Caki2 (cell line): ENCODE data around the gene PARM1. TPM values are rescaled to one million over a fixed set of nuclear protein-coding genes. Genes with fewer than 3 reads are reported as not detected.

Experiments used
- DNase-seq: peaks from one replicate; pipeline ENCODE4 v3.0.0-alpha.2; 2015; ENCODE audit warnings: low read depth
- in situ Hi-C: cut with HindIII; loops from 2 replicates; pipeline ENCODE4 v1.10.0; 2016; ENCODE audit warnings: low sequenced_read_pairs, low pct_unique_long_range_greater_than_20kb, mixed read lengths
- total RNA-seq: library from RNA; depleted of rRNA; stranded (reverse); fragments of >200 nt; shearing (Covaris generic); gene quantifications from 2 replicates; pipeline ENCODE4 v1.2.3, GENCODE V29; 2014; ENCODE audit warnings: low replicate concordance

Gene PARM1
- total RNA-seq, 1 experiment from 2014 or later, result 0.10 TPM

DNA sequence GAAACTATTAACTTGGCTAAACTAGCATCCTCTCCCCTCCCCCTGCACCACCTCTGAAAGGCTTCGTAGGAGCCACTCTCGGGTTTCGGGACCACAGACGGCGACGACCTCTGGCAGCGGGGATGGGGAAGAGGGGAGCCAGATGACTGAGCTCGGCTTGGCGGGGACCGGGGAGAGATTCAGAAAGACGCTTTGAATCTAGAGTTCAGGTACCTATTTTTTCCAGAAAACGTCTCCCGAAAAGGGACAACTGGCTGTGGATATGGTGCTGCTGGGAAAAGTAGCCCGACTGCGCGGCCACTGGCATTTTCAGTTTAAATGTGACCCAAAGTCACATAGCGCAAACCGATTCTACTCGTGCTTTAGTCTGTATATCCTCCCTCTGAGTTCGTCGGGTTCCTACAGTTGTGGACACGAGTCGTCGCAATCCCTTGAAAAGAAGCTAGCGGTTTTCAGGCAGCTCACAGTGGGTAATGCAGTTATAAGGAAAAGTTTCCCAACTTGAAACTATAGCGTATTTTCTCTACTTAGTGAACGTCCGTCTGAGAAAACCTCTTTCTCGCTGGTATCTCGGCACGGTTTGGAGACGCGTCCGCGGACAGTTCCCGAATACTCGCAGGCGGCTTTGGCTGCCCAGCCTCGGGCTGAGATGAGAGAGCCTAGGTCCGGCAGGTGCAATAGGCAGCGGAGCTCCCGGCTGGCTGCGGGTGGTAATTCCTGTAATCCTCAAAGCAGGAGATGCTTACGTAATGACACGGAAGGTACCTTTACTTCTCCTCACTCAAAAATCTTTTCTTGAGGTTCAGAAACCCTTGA, 1.3 kb downstream of the PARM1 start:
- peak; percentile 3 for DNase-seq
- in situ Hi-C loops, result no loop called here

DNA sequence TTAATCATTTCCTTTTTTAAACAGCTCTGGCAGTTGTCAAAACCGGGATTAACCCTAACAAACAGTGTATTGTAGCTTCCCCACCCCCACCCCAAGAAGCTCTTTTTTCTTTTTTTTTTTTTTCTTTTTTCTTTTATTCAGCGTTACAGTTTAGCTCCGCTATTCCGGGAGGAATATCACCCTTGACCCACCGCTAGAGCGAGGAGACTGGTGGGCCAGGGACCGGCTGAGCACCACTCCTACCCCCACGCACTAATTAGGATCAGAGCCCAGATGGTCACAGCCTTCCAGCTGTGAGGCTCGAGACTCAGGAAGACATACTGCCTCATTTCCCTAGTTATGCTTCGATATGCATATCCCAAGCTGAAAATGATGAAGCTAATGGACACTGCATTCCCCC, 2.0 kb downstream of the PARM1 start:
- DNase-seq, result no peak
- in situ Hi-C loops, result no loop called here

DNA sequence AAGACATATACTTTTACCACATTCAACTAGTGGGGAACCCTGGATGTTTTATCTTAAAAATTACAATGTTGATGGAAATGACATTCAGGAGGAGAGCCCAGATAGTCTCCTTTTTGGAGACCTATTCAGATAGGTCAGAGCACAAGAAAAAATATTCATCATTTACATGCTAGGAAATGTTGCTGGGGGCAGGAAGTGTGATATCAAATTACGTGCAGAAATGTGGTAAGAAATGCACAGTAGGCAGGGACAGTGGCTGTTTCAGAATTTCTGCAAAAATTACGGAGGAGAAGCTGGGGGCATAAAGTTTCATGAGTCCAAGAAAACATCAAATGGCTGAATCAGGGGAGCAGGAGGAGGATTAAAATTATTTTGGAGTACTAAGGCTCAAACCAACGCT, 8.2 kb downstream of the PARM1 start:
- in situ Hi-C loops, result no loop called here
- no peak for DNase-seq

DNA sequence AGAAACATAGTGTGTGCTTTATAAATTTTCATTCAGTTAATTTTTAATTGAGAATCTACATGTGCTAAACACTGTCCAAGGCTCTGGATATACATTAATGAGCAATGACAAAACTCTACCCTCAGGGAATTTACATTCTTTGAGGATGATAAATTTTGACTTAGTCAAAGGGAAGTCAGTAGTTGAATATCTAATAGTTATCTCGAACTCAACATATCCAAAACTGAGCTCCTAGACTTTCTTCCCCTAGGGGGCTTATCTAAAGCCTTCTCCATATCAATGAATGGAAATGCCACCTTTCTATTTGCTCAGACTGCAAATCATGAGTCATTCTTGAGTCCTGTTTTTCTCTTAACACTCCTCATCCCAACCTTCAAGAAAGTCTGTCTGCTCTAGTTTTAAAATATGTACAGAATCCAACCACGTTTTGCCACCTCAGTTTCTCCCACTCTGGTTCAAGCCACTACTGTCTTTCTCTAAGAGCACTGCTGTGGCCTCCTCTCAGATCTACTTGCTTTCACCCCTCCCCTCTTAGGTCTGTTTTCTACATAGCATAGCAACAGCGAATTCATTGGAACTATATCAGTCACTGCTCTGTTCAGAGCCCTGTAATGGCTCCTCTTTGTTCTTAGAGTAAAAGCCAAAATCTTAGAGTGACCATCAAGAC, 9.5 kb downstream of the PARM1 start:
- no peak for DNase-seq
- in situ Hi-C loops, result no loop called here

DNA sequence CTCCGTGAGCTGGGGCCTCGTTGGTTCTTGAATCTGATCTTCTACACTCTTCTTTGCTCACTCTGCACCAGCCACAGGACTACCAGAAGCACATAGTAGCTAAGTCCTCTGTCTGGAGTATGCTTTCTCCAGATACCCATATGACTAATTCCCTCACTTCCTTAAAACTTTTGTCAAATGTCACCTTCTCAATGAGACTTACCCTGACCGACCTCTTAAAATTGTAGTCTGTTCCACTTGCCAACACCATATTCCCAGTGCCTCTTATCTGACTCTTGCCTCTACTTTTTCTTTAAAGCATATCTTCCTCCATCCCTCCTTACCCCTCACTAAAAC, 10.0 kb downstream of the PARM1 start:
- in situ Hi-C loops, result no loop called here
- DNase-seq, result no peak

DNA sequence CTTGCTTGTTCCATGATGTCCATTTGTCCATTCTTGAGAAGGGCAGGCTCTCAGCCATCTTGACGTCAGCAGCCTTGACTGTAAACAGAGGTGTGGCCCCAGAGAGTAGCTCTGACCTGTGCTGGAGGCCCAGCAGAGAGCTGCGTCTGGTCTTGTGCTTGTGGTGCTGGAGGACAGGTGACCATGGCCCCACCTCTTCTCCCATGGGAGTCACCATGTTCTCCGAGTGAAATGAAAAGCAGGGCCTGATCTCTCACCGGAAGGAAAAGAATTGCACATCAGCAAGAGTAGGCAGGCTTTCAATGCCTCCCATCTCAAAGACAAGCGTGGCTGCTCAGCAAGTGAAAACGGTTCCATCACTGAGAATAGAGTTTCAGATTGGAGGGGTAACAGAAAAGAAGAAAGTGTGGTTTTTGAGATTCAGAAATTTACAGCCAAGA, 11.5 kb downstream of the PARM1 start:
- DNase-seq, result no peak
- in situ Hi-C loops, result no loop called here

DNA sequence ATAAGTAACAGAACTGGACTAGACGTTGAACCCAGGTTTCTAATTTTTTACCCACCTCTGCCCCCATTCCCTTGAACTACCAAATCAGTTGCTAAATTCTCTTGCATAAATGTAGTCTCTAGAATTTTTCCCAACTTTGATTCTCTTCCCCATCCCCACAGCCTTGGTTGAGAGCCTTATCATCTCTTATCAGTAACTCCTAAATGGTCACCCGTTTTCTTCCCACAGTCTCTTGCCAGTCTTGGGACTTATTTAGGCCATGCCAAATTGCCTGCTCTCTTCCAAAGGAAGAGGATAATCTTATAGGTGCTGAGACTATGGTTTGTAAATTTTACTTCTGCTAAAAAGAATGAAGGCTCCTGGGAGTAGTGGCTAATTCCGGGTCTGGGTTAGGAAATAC, 13.3 kb downstream of the PARM1 start:
- DNase-seq, result no peak
- in situ Hi-C loops, result no loop called here

DNA sequence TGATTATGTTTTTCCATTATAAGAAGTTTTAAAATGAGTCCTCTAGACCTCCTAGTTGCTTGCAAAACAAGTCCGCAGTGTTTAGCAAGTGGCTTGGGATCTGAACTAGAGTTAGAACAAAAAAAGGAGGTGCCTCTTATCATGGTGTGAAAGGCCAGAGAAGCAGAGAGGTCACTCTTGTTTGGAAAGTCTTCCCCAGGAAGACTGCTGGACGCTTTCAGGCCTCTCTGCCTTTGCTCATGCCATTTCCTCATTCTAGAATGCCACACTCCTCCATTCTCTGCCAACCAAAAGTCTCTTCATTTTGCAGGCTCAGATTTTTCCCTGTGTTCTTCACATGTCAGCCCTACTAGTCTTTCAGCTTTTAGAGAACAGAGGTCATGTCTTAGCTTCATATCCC, 14.9 kb downstream of the PARM1 start:
- in situ Hi-C loops, result no loop called here
- DNase-seq, result no peak

DNA sequence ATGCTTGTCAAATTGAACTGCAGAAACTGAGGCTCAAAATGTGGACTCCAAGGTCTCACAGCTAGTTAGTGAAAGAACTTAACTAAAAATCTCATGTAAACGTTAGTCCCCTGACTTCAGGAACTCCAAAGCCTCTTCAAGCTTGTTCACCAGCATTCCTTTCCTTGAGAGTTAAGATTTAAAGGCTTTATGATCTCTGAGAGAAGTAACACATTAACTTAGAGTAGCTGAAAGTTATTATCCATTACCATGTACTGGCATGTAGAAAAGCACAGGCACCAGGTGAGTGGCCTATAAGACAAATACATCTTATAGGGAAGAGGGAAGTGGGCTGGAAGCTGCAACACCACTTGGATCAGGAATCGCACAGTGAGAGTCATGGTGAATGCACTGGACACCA, 15.3 kb downstream of the PARM1 start:
- in situ Hi-C loops, result no loop called here
- DNase-seq, result no peak

DNA sequence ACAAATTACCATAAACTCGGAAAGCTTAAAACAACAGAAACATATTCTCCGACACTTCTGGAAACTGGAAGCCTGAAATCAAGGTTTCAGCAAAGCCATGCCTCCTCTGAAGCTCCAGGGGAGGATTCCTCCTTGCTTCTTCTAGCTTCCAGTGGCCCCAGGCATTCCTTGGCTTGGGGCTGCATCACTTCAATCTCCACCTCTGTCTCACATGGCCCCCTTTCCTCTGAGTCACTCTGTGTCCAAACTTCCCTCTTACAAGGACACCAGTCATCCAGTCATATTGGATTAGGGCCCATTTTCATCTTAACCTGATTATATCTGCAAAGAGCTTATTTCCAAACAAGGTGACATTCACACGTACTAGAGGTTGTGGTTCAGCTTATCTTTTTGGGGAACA, 17.3 kb downstream of the PARM1 start:
- in situ Hi-C loops, result no loop called here

DNA sequence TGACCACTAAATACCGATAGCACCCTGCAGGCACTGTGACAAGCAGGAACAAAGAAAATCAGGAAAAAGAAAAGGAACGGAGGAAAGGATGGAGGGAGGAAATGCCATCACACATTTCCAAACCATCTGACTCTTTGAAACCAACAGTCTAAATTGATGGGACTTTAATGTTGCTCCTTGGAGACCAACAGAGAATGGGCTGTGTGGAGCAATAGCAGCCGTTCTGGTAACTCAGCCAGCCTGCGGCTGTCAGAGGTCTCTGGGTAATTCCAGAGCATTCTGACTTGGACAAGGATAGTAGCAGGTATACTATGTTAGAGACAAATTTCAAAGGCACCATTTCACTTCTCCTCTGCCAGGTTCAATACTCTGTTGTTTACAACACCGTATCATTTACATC, 18.0 kb downstream of the PARM1 start:
- DNase-seq, result no peak

More for the DNA sequence above, 17.3 kb downstream of the PARM1 start:
- no peak for DNase-seq

DNA sequence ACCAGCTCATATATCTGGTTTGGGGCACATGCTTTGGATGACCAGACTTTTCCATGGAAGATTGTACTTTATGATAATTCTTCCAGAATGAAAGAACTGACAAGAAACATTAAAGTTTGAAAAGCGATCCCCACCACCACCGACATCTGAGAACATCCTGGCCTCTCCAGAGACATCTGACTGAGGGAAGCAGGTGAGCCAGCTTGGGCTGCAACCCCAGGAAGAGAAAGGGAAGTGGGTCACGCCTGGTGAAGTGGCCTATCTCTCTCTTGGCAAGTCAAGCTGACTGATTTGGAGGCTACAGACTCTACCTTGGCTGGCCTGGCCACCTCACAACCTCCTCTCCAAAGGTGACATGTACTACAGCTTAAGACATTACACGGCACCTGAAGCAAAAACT, 20.7 kb downstream of the PARM1 start:
- no peak for DNase-seq
- in situ Hi-C loops, result no loop called here

More for the DNA sequence above, 18.0 kb downstream of the PARM1 start:
- in situ Hi-C loops, result no loop called here

DNA sequence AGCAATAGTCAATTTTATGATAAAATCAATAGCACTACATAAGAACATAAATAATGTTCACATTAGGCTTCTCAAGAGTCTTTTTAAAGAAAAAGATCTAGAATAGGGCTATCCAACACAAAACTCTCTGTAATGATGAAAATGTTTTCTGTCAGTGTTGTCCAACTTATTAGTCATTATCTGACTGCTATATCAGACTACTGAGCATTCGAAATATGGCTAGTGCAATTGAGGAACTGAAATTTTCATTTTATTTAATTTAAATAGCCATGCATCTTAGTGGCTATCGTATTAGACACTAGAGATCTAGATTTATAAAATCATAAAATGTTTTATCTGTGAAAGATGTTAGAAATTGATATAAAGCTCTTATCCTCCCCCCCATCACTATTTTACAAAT, 26.0 kb downstream of the PARM1 start:
- DNase-seq, result no peak

DNA sequence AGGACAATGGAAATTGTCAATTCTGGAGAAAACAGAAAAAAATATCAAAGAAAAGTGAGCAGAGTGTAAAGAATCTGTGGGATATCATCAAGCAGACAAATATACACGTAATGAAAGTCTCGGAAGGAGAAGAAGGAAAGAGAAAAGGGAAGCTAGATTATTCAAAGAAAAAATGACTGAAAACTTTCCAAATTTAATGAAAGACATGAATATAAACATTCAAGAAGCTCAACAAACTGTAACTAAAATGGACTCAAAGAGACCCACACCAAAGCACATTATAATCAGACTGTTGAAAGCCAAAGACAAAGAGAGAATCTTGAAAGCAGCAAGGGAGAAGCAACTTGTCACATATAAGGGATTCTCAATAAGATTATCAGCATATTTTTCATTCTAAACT, 28.3 kb downstream of the PARM1 start:
- in situ Hi-C loops, result no loop called here
- no peak for DNase-seq

More for the DNA sequence above, 26.0 kb downstream of the PARM1 start:
- in situ Hi-C loops, result no loop called here

DNA sequence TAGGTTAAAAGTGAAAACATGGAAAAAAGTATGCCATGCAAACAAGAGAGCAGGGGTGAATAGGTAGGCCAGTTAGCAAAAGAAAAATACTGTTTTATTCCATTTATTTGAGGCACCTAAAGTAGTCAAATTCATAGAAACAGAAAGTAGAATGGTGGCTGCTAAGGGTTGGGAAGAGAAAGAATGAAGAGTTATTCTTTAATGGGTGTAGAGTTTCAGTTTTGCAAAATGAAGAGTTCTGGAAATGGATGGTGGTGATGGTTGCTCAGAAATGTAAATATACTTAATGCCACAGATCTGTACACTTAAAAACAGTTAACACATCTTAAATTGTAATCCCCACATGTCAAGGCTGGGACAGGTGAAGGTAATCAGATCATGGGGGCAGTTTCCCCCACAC, 29.7 kb downstream of the PARM1 start:
- in situ Hi-C loops, result no loop called here
- DNase-seq, result no peak

DNA sequence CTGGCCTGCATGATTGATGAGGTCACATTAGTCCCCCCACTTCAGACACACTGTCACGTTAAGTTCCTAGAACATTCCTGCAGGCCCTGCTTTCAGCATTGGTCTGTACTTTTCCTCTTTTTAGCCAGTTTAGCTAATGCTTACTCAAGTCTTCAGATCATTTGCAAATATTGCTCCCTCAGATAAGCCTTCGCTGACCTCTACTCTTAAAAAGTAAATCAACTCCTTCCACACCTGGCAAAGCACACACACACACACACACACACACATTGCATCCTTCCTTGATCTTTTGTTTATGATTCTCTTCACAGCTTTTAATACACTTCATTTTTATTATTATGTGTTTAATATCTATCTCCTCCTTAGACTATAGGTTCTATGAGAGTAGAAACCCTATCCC, 31.4 kb downstream of the PARM1 start:
- DNase-seq, result no peak
- in situ Hi-C loops, result no loop called here

DNA sequence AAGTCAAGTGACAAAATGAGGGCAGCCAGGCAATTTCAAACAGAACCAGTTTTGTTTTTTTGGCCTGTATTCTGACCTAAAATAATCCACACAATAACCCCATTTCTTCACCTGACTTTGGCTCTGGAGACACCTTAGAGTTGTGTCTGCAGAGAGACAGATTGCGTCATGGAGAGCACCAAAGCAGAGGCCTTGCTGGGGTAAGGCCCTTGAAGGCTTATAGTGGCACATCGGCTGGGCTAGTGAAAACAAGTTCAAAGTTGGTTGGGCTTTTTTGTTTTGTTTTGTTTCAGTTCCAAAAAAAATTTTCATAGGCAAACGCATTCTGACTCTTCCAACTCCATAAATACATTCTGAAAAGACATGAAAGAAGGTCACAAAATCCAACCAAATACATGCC, 34.4 kb downstream of the PARM1 start:
- DNase-seq, result no peak
- in situ Hi-C loops, result no loop called here

DNA sequence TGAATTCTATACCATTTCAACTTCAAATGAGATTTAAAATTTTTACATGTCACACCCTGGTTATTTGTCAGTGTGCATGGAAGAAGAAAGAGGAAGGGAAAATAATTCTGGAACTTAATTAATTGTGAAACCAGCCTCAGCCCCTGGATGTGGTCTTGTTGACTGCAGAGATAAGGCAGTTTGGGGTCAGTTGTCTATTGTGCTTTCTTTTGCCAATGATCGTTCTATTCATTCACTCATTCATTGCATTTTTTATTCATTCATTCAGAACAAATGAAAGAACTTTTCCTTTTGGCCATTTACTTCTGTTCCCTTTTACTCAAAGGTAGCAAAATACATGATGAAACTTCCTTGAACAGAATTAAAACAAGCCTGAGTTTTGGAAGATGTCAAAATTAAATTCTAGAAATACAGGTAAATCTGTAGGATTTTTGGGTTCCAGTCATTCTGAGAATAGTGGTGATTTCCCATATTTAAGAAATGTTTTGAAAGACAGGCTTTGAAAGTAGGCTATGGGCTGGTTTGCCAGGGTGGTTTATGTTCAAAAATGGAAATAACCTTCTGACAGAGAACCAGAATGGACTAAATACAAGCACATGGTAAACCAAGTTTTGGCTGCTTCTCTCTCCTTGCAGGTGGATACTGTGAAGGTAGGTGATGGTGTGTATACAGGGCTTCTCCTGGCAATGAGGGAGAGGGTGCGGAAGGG, 35.7 kb downstream of the PARM1 start:
- in situ Hi-C loops, result no loop called here
- no peak for DNase-seq
